CD14-positive monocyte (primary cell): Measurements from ENCODE around the gene DCTN2. TPM values are rescaled to one million over a fixed set of nuclear protein-coding genes. Genes with fewer than 3 reads are reported as not detected.

ENCODE experiments used
- DNase-seq, 3 donors: peaks; one replicate each; pipeline ENCODE4 v3.0.0-alpha.2; 2011 to 2022
- H2AFZ ChIP-seq: 2 replicates; pipeline ENCODE4 v1.6.0; 2012; ENCODE audit warnings: mild to moderate bottlenecking, low read depth, low read length, inconsistent platforms; ENCODE audit not compliant: insufficient read depth, poor library complexity, severe bottlenecking
- H3K27ac ChIP-seq, 2 donors: 1 replicate in 1 of 2; 2 replicates in 1 of 2; pipeline ENCODE4 v1.5.1; 2012 to 2013; ENCODE audit warnings: low read length in 2 of 2, control low read depth in 1 of 2, inconsistent platforms in 1 of 2, low read depth in 1 of 2, mild to moderate bottlenecking in 1 of 2
- H3K27me3 ChIP-seq, 2 donors: one replicate each; pipeline versions ENCODE4 v1.6.0 to v1.6.1; 2011 to 2013; ENCODE audit warnings: low read length in 2 of 2; ENCODE audit not compliant: control insufficient read depth in 2 of 2, insufficient read depth in 2 of 2
- H3K36me3 ChIP-seq, 2 donors: replicated peaks in 1 of 2; 1 replicate in 1 of 2; 2 replicates in 1 of 2; pipeline versions ENCODE4 v1.5.1 to v1.6.1; 2012 to 2013; ENCODE audit warnings: low read length in 2 of 2, control low read depth in 1 of 2, inconsistent platforms in 1 of 2, mild to moderate bottlenecking in 1 of 2; ENCODE audit not compliant: insufficient read depth in 2 of 2, control insufficient read depth in 1 of 2
- H3K4me1 ChIP-seq, 2 donors: 1 replicate in 1 of 2; 2 replicates in 1 of 2; pipeline versions ENCODE4 v1.5.1 to v1.6.1; 2012 to 2013; ENCODE audit warnings: low read length in 2 of 2, control low read depth in 1 of 2, inconsistent platforms in 1 of 2, mild to moderate bottlenecking in 1 of 2, moderate library complexity in 1 of 2; ENCODE audit not compliant: insufficient read depth in 2 of 2, control insufficient read depth in 1 of 2
- H3K4me2 ChIP-seq: replicated peaks from 2 replicates; pipeline ENCODE3; 2012; ENCODE audit warnings: low read length, moderate library complexity, mild to moderate bottlenecking; ENCODE audit not compliant: poor library complexity, severe bottlenecking; ENCODE audit errors: extremely low read depth
- H3K4me3 ChIP-seq, 3 experiments: fragments of 200-600 bp in 1 of 3; sonication (generic) in 1 of 3; replicated peaks in 1 of 3; 1 replicate in 2 of 3; 2 replicates in 1 of 3; pipeline ENCODE4 v1.5.1; 2011 to 2013; ENCODE audit warnings: low read length in 3 of 3, mild to moderate bottlenecking in 3 of 3, control low read depth in 2 of 3, low read depth in 2 of 3, inconsistent platforms in 1 of 3, moderate library complexity in 1 of 3
- H3K79me2 ChIP-seq: 2 replicates; pipeline ENCODE4 v1.6.0; 2012; ENCODE audit warnings: mild to moderate bottlenecking, control low read depth, inconsistent platforms, low read length, moderate library complexity; ENCODE audit not compliant: insufficient read depth
- H3K9ac ChIP-seq: 2 replicates; pipeline ENCODE4 v1.6.0; 2017; ENCODE audit warnings: low read length, mild to moderate bottlenecking; ENCODE audit not compliant: insufficient read depth, poor library complexity, severe bottlenecking
- H3K9me3 ChIP-seq, 2 donors: replicated peaks in 1 of 2; 1 replicate in 1 of 2; 2 replicates in 1 of 2; pipeline versions ENCODE4 v1.5.1 to v1.6.1; 2012 to 2013; ENCODE audit warnings: low read length in 2 of 2, control low read depth in 1 of 2; ENCODE audit not compliant: control insufficient read depth in 1 of 2, insufficient read depth in 1 of 2
- H4K20me1 ChIP-seq: 2 replicates; pipeline ENCODE4 v1.6.0; 2012; ENCODE audit warnings: mild to moderate bottlenecking, low read length, control low read depth, moderate library complexity; ENCODE audit not compliant: insufficient read depth
- H3K27ac Mint-ChIP-seq, 7 donors: one replicate each; pipeline ENCODE4 v1.8.0; 2020; ENCODE audit warnings: mild to moderate bottlenecking in 7 of 7, mixed read lengths in 7 of 7, moderate library complexity in 6 of 7, inconsistent platforms in 2 of 7
- H3K27me3 Mint-ChIP-seq, 3 donors: one replicate each; pipeline ENCODE4 v1.8.0; 2021 to 2022; ENCODE audit warnings: low read depth in 3 of 3, mild to moderate bottlenecking in 3 of 3, mixed read lengths in 3 of 3, moderate library complexity in 3 of 3, inconsistent platforms in 1 of 3
- H3K36me3 Mint-ChIP-seq, 2 donors: one replicate each; pipeline ENCODE4 v1.8.0; 2020; ENCODE audit warnings: mixed read lengths in 2 of 2, inconsistent platforms in 1 of 2, mild to moderate bottlenecking in 1 of 2
- H3K4me1 Mint-ChIP-seq: one replicate; pipeline ENCODE4 v1.8.0; 2020; ENCODE audit warnings: mild to moderate bottlenecking, mixed read lengths
- H3K4me3 Mint-ChIP-seq, 2 donors: one replicate each; pipeline ENCODE4 v1.8.0; 2020; ENCODE audit warnings: mild to moderate bottlenecking in 2 of 2, mixed read lengths in 2 of 2, moderate library complexity in 1 of 2
- H3K9me3 Mint-ChIP-seq, 7 donors: one replicate each; pipeline ENCODE4 v1.8.0; 2020 to 2022; ENCODE audit warnings: mixed read lengths in 7 of 7, mild to moderate bottlenecking in 6 of 7, moderate library complexity in 6 of 7, inconsistent platforms in 2 of 7
- WGBS: methylation state at CpG from one replicate; pipeline ENCODE4 v1.1.5; 2013; ENCODE audit warnings: missing lambda C conversion rate; ENCODE audit not compliant: insufficient coverage; 5-methylcytosine and 5-hydroxymethylcytosine counted together
- intact Hi-C, 2 donors: fragments of 100-400 bp; cut with micrococcal nuclease; formaldehyde crosslinking; loops; one replicate each; pipeline versions ENCODE4 v1.15.0 to v1.15.1; 2023
- polyA plus RNA-seq, 3 donors: library from polyadenylated mRNA; depleted of rRNA in 1 of 3; unstranded in 2 of 3; stranded (reverse) in 1 of 3; fragments of 300-500 nt in 2 of 3; fragments of >200 nt in 1 of 3; fragmentation: Illumina TruSeq in 2 of 3; gene quantifications; 1 replicate in 2 of 3; 2 replicates in 1 of 3; pipeline ENCODE4 v1.2.3, GENCODE V29; 2012 to 2021
- TF ChIP-seq, protein P1 (sequence below): fragments of 200-600 bp; IDR thresholded peaks from one replicate; pipeline ENCODE4 v1.8.0; 2022; ENCODE audit warnings: antibody characterized with exemption, mild to moderate bottlenecking

DCTN2 gene
- polyA plus RNA-seq, 3 donors = 72.8 to 94.5 (median 82.2) TPM

DNA sequence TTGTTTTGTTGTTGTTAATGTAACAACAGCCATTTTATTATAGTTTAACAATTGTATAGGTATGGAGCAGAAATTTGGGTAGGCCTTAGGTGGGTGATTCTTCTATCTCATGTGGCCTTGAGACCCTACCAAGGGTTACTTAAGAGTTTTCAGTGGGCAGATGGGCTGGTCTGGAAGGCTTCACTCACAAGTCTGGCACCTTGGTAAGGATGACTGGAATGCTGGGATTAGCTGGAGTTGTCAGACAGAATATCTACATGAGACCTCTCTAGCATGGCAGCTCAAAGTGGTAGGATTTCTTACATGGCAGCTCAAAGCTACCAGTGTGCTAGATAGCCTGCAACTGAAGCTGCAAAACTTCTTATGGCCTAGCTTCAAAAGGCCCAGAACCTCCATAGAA is 61.3 kb downstream of the DCTN2 start:
- Histone ChIP-seq H4K20me1 (peaks cover 5% of the 10 kb centered on the region), H3K4me1 (peaks cover 17 to 21% of the 10 kb centered on the region in 2 donors), H2AFZ (no peak overlapping the region), H3K36me3 (peaks cover 16 to 19% of the 10 kb centered on the region in 2 donors), H3K9ac (no peak overlapping the region), H3K4me3 (no peak overlapping the region), H3K27ac (no peak overlapping the region), H3K27me3 (no peaks in the 10 kb centered on the region), H3K4me2 (no peak overlapping the region), H3K9me3 (no peaks in the 10 kb centered on the region), H3K79me2 (peaks cover 19% of the 10 kb centered on the region)
- Mint-ChIP-seq H3K27me3 (no peaks in the 10 kb centered on the region), H3K27ac (peak overlapping the region in 1 of 7 donors; percentile 15), H3K4me1 (peaks cover 33% of the 10 kb centered on the region), H3K4me3 (no peak overlapping the region), H3K36me3 (peaks cover 25 to 32% of the 10 kb centered on the region in 2 donors), H3K9me3 (no peaks in the 10 kb centered on the region)
- intact Hi-C loops = loop anchor here in 1 of 2 donors (5.0 kb wide), 1 partner anchor 37 kb away; the partner anchor contains the start of genes DDIT3 and MBD6
- TF ChIP-seq, protein P1, sequence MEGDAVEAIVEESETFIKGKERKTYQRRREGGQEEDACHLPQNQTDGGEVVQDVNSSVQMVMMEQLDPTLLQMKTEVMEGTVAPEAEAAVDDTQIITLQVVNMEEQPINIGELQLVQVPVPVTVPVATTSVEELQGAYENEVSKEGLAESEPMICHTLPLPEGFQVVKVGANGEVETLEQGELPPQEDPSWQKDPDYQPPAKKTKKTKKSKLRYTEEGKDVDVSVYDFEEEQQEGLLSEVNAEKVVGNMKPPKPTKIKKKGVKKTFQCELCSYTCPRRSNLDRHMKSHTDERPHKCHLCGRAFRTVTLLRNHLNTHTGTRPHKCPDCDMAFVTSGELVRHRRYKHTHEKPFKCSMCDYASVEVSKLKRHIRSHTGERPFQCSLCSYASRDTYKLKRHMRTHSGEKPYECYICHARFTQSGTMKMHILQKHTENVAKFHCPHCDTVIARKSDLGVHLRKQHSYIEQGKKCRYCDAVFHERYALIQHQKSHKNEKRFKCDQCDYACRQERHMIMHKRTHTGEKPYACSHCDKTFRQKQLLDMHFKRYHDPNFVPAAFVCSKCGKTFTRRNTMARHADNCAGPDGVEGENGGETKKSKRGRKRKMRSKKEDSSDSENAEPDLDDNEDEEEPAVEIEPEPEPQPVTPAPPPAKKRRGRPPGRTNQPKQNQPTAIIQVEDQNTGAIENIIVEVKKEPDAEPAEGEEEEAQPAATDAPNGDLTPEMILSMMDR = no peak
- no peak for DNase-seq

DNA sequence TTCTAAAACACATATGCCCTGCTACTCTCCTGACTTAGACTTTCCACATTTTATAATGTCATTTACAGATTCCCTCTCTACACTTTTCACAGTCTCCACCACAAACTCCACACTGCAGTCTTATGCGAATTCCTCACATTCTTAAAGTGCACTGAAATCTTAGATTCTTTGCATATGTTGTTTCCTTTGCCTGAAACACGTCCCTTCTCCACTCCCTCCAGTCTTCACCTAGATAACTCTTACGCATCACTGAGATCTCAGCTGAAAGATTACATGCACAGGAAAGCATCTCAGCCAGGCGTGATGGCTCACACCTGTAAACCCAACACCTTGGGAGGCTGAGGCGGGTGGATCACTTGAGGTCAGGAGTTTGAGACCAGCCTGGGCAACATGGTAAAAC is 63.5 kb downstream of the DCTN2 start:
- peaks cover 43% of the 10 kb centered on the region for H3K4me1 Mint-ChIP-seq
- Histone ChIP-seq H2AFZ (no peak overlapping the region), H3K9ac (no peak overlapping the region), H3K4me1 (peaks cover 31 to 34% of the 10 kb centered on the region in 2 donors), H3K9me3 (no peaks in the 10 kb centered on the region), H3K36me3 (no peaks in the 10 kb centered on the region), H3K27ac (no peak overlapping the region), H3K4me2 (no peak overlapping the region), H3K27me3 (no peaks in the 10 kb centered on the region), H3K4me3 (no peak overlapping the region), H3K79me2 (peaks cover 22% of the 10 kb centered on the region), H4K20me1 (no peaks in the 10 kb centered on the region)
- H3K27me3 Mint-ChIP-seq = peaks cover 0 to 2% (median 0%) of the 10 kb centered on the region in 3 donors
- H3K4me3 Mint-ChIP-seq = no peak overlapping the region
- intact Hi-C loops = no loop called here
- TF ChIP-seq, protein P1 = no peak
- peaks cover 9 to 17% of the 10 kb centered on the region in 2 donors for H3K36me3 Mint-ChIP-seq
- no peaks in the 10 kb centered on the region for H3K9me3 Mint-ChIP-seq
- no peak overlapping the region for H3K27ac Mint-ChIP-seq
- no peak for DNase-seq
- WGBS = 98% methylated on average over 5 of the region's 5 CpGs
